Upper lobe of left lung (tissue), 6 donors: ENCODE results near the gene SEC23IP. TPM values are rescaled to one million over a fixed set of nuclear protein-coding genes. Genes with fewer than 3 reads are reported as not detected.

Experiments
- ATAC-seq, 2 donors: fragments of 200-7000 bp; cut with Tn5 transposase; one replicate each; pipeline ENCODE4 v1.9.1; 2022; ENCODE audit warnings: mild to moderate bottlenecking in 2 of 2, moderate library complexity in 2 of 2; ENCODE audit not compliant: low FRiP score in 2 of 2
- DNase-seq, 2 donors: peaks; one replicate each; pipeline ENCODE4 v3.0.0-alpha.2; 2019 to 2020
- H3K27ac ChIP-seq, 4 donors: fragments of 200-600 bp; sonication (generic); one replicate each; pipeline ENCODE4 v1.5.1; 2016 to 2019
- H3K27me3 ChIP-seq, 4 donors: fragments of 200-600 bp; sonication (generic); one replicate each; pipeline ENCODE4 v1.5.1; 2017 to 2019
- H3K36me3 ChIP-seq, 4 donors: fragments of 200-600 bp; sonication (generic); one replicate each; pipeline ENCODE4 v1.5.1; 2016 to 2019
- H3K4me1 ChIP-seq, 4 donors: fragments of 200-600 bp; sonication (generic); one replicate each; pipeline ENCODE4 v1.5.1; 2018 to 2019
- H3K4me3 ChIP-seq, 4 donors: fragments of 200-600 bp; sonication (generic); one replicate each; pipeline ENCODE4 v1.5.1; 2017 to 2019; ENCODE audit warnings: mild to moderate bottlenecking in 2 of 4, moderate library complexity in 1 of 4
- H3K9me3 ChIP-seq, 4 donors: fragments of 200-600 bp; sonication (generic); one replicate each; pipeline ENCODE4 v1.5.1; 2018 to 2019
- CTCF ChIP-seq, 6 experiments: fragments of 450-650 bp in 4 of 6; fragments of 200-600 bp in 2 of 6; sonication (generic) in 2 of 6; IDR thresholded peaks; one replicate each; pipeline ENCODE4 v1.5.1; 2016 to 2019; ENCODE audit warnings: antibody characterized with exemption in 6 of 6
- EP300 ChIP-seq, 4 donors: sonication (generic); formaldehyde crosslinking; IDR thresholded peaks; one replicate each; pipeline ENCODE4 v1.5.1; 2017; ENCODE audit warnings: antibody characterized with exemption in 4 of 4, control low read depth in 2 of 4
- POLR2A ChIP-seq, 4 donors: fragments of 450-650 bp; IDR thresholded peaks; one replicate each; pipeline ENCODE4 v1.5.1; 2016 to 2017; ENCODE audit warnings: antibody characterized with exemption in 4 of 4, mild to moderate bottlenecking in 2 of 4
- POLR2AphosphoS5 ChIP-seq, 2 donors: sonication (generic); formaldehyde crosslinking; IDR thresholded peaks; one replicate each; pipeline ENCODE4 v1.5.1; 2017; ENCODE audit warnings: antibody characterized with exemption in 2 of 2
- WGBS, 2 donors: methylation state at CpG; one replicate each; pipeline ENCODE4 v1.1.5; 2017 to 2018; 5-methylcytosine and 5-hydroxymethylcytosine counted together
- total RNA-seq, 6 donors: library from RNA; depleted of rRNA in 4 of 6; stranded (reverse); fragments of >200 nt in 4 of 6; gene quantifications; one replicate each; pipeline versions ENCODE4 v1.1.0 to v1.2.1, GENCODE V29; 2016 to 2021
- donor health status: DM: no; HTN: no; CAD: no; lungs with moderate emphysema.
- donor health status: DM: no; HTN: yes; CAD: no; lungs with severe emphysema.

The SEC23IP gene
- total RNA-seq, 6 donors from 2014 or later = 13.4 to 60.8 (median 40.4) TPM

DNA sequence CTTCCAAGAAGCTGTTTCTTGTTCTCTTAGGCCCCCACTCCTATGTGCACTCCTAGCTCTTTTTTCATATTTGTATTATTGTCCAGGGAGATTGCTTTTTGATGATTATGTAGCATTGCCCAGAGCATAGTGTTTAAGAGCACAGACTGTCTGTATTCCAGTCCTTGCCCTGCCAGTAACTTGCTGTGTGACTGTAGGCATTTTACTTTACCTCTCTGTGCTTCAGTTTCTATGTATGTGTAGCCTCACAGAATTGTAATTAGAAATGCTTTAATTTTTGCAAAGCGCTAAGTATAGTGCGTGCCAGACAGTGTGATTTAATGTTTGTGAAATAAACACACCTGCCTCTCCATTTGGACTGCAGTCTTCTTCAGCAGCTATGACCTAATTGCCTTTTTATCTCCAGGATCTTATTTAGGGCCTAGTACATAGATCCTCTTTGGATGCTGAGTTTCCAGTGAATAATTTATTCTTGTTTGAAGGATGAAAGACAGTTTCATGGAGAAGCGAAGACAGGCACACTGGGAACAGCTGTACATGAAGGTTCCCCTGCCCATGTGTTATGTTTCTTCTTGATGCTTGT lies 1.4 kb downstream of the SEC23IP start:
- Histone ChIP-seq H3K9me3 (no peaks in the 10 kb centered on the region), H3K4me3 (peak overlapping the region in 2 of 4 donors; percentile 86 to 97), H3K36me3 (peaks cover 4 to 8% (median 7%) of the 10 kb centered on the region in 4 donors), H3K4me1 (peaks cover 39 to 64% (median 52%) of the 10 kb centered on the region in 4 donors), H3K27me3 (no peaks in the 10 kb centered on the region), H3K27ac (peak overlapping the region in 2 of 4 donors; percentile 87 to 94)
- WGBS, 2 donors = 94 to 98% methylated on average over 3 of the region's 3 CpGs
- DNase-seq = no peak
- no peak for ATAC-seq
- no peak for TF ChIP-seq CTCF (IDR thresholded peaks at IDR 0.05)
- TF ChIP-seq POLR2A (IDR thresholded peaks at IDR 0.05) = no peak
- no peak for TF ChIP-seq EP300 (IDR thresholded peaks at IDR 0.05)
- no peak for TF ChIP-seq POLR2AphosphoS5 (IDR thresholded peaks at IDR 0.05)

DNA sequence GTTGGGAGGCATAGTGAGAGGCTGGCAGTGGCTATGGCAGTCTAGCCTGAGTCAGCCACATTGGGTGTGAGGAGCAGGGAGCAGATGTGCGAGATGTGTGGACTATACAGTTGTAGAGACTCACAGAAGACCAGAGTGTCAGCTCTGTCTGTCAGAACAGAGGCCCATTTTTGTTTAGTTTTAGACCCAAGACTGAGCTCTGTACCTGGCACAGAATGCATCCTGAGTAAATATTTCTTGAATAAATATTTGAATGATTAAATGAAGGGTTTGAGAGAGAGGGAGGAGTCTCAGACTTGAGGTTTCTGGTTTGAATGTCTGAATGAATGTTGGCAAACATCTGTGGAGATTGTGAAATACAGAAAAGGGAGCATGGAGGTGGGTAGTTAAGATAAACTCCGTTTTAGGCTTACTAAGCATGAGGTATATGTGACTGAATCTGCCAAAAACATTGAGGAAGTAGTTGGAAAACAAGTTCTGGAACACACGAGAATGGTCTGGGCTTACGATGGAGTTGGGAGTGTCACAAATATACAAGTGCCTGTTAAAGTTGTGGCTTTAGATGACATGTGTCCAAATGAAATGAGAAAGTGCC lies 3.6 kb downstream of the SEC23IP start:
- TF ChIP-seq POLR2AphosphoS5 (IDR thresholded peaks at IDR 0.05) = no peak
- TF ChIP-seq POLR2A (IDR thresholded peaks at IDR 0.05) = no peak
- no peak for TF ChIP-seq CTCF (IDR thresholded peaks at IDR 0.05)
- no peak for TF ChIP-seq EP300 (IDR thresholded peaks at IDR 0.05)
- peak in 1 of 2 donors; percentile 29 for DNase-seq
- H3K36me3 ChIP-seq = peaks cover 4 to 20% (median 7%) of the 10 kb centered on the region in 4 donors
- H3K4me1 ChIP-seq = peaks cover 39 to 64% (median 52%) of the 10 kb centered on the region in 4 donors
- no peak overlapping the region for H3K4me3 ChIP-seq
- no peaks in the 10 kb centered on the region for H3K27me3 ChIP-seq
- peak overlapping the region; percentile 29 to 72 (median 68) for H3K27ac ChIP-seq
- WGBS, 2 donors = 20 to 21% methylated on average over 4 of the region's 4 CpGs
- ATAC-seq = peak; percentile 43 to 50
- H3K9me3 ChIP-seq = no peaks in the 10 kb centered on the region

GRCh38 chr10:119896937-119897770 lies 4.6 kb downstream of the SEC23IP start:
- Histone ChIP-seq H3K4me3 (no peak overlapping the region), H3K9me3 (no peaks in the 10 kb centered on the region), H3K27me3 (no peaks in the 10 kb centered on the region), H3K27ac (peak overlapping the region in 3 of 4 donors; percentile 19 to 72 (median 66)), H3K36me3 (peaks cover 4 to 21% (median 8%) of the 10 kb centered on the region in 4 donors), H3K4me1 (peaks cover 39 to 59% (median 46%) of the 10 kb centered on the region in 4 donors)
- WGBS, 2 donors = 56 to 62% methylated on average over 9 of the region's 9 CpGs
- peak in 1 of 2 donors; percentile 44 for ATAC-seq
- DNase-seq = peak in 1 of 2 donors; percentile 91
- no peak for TF ChIP-seq POLR2AphosphoS5 (IDR thresholded peaks at IDR 0.05)
- no peak for TF ChIP-seq CTCF (IDR thresholded peaks at IDR 0.05)
- no peak for TF ChIP-seq EP300 (IDR thresholded peaks at IDR 0.05)
- TF ChIP-seq POLR2A (IDR thresholded peaks at IDR 0.05) = no peak

DNA sequence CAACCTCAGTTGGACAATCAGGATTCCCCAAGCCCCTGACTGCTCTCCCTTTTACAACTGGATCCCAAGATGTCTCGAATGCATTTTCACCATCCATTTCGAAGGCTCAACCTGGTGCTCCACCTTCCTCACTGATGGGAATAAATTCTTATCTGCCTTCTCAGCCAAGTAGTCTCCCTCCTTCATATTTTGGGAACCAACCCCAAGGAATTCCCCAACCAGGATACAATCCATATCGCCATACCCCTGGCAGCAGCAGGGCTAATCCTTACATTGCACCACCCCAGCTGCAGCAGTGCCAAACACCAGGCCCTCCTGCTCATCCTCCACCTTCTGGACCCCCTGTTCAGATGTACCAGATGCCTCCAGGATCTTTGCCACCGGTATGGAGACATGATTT lies 6.0 kb downstream of the SEC23IP start:
- TF ChIP-seq POLR2A (IDR thresholded peaks at IDR 0.05) (no peak), POLR2AphosphoS5 (IDR thresholded peaks at IDR 0.05) (no peak), CTCF (IDR thresholded peaks at IDR 0.05) (no peak), EP300 (IDR thresholded peaks at IDR 0.05) (no peak)
- Histone ChIP-seq H3K4me1 (peaks cover 35 to 51% (median 39%) of the 10 kb centered on the region in 4 donors), H3K4me3 (no peak overlapping the region), H3K9me3 (no peaks in the 10 kb centered on the region), H3K27ac (no peak overlapping the region), H3K27me3 (no peaks in the 10 kb centered on the region), H3K36me3 (peaks cover 8 to 33% (median 19%) of the 10 kb centered on the region in 4 donors)
- 92 to 94% methylated on average over 4 of the region's 4 CpGs for WGBS, 2 donors
- DNase-seq = no peak
- ATAC-seq = no peak
